Frontal cortex (tissue), 4 donors: Measurements from ENCODE around the gene SF3B1. TPM values are rescaled to one million over a fixed set of nuclear protein-coding genes. Genes with fewer than 3 reads are reported as not detected.
"Not testable (repeated sequence)": the region's sequence is repeated elsewhere in the genome, so short reads cannot be mapped to it uniquely, and the experiment has no call there.

Experiments
- DNase-seq, 2 donors: peaks; one replicate each; pipeline ENCODE4 v3.0.0; 2012; ENCODE audit warnings: low spot score in 2 of 2
- FAIRE-seq: peaks from 2 replicates; lab custom pipeline; 2012; peaks lifted over from hg19 to GRCh38; lab: Jason Lieb, UNC
- total RNA-seq: library from RNA; depleted of rRNA; stranded (reverse); fragments of >200 nt; gene quantifications from one replicate; pipeline ENCODE4 v1.2.3, GENCODE V29; 2014
- donor health status: control.
- donor health status: control.
- donor health status: control.

Gene SF3B1
- total RNA-seq, 1 donor from 2014 or later: 250 TPM

- FAIRE-seq (no peak), DNase-seq (no peak)
Measured at GRCh38 chr2:197383825-197384224, 51.0 kb downstream of the SF3B1 start.

DNA sequence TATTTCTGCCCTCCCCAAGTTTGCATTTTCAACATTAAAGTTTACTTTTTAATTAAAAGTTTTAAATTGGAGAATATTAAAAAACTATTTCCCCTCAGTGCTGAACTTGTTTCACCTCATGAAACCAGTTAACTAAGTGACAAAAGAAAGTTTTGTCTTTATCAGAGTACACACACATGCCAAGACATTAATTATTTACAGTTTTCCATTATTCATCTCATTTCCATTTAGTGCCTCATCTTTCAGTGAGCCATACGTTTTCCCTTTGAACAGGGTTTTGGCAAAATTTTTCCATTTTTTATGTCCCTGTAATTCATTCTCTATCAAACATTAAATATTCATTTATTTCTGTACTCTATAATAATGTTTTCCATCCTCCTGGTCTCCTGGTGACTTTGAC lies 53.2 kb downstream of the SF3B1 start:
- DNase-seq: no peak
- FAIRE-seq: no peak

- not testable (repeated sequence) for FAIRE-seq
Measured at GRCh38 chr2:197379918-197380309, 54.9 kb downstream of the SF3B1 start.

DNA sequence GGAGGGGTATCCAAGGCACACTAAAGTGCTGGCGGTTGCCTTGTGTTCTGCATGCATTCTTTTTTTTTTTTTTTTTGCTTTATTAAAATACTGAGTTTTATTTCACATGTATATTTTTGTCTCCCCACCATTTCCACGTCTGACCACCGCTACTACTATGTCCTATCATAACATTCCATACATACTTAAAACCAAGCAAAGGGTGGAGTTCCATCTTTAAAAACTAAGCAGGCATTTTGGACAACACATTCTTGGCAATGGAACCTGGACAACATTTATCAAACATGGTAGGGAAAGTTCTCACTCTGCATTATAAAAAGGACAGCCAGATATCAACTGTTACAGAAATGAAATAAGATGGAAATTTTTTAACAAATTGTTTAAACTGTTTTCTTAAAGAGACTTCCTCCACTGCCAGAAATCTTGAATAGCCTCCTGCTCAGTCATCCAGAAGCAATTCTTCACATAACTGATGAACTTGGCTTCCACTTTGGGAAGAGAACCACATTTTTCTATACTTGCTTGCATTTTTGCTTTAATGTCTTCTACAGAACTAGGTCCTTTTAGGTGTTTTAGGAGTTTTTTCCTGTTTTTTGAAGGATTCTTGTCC lies 55.4 kb downstream of the SF3B1 start:
- DNase-seq, FAIRE-seq: not testable (repeated sequence)

More at GRCh38 chr2:197379918-197380309, 54.9 kb downstream of the SF3B1 start:
- DNase-seq: not testable (repeated sequence)

- DNase-seq (peak; percentile 49 to 65), FAIRE-seq (no peak)
Measured at GRCh38 chr2:197378494-197379307, 56.1 kb downstream of the SF3B1 start.

GRCh38 chr2:197378086-197378485 lies 56.7 kb downstream of the SF3B1 start:
- FAIRE-seq: no peak
- DNase-seq: no peak

DNA sequence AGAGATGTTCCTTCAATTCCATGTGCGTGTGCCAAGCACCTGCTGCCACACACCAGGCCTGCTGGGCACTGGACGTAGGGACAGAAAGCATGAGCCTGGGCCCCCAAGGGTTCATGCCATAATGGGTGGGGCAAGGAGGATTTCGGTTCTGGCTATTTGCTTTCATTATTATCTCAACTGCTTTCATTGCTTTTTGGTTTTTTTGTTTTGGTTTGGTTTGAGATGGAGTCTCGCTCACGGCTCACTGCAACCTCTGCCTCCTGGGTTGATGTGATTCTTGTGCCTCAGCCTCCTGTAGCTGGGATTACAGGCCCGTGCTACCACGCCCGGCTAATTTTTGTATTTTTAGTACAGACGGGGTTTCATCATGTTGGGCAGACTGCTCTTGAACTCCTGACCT lies 57.2 kb downstream of the SF3B1 start:
- DNase-seq: no peak
- FAIRE-seq: no peak

GRCh38 chr2:197372592-197372991 lies 62.2 kb downstream of the SF3B1 start:
- FAIRE-seq (no peak), DNase-seq (no peak)

DNA sequence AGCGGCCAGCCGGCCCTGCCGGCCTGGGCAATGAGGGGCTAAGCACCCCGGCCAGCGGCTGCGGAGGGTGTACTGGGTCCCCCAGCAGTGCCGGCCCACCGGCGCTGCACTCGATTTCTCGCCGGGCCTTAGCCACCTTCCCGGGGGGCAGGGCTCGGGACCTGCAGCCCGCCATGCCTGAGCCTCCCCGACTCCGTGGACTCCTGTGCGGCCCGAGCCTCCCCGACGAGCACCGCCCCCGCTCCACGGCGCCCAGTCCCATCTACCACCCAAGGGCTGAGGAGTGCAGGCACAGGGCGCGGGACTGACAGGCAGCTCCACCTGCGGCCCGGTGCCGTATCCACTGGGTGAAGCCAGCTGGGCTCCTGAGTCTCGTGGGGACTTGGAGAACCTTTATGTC lies 64.2 kb downstream of the SF3B1 start:
- FAIRE-seq, DNase-seq: not testable (repeated sequence)

DNA sequence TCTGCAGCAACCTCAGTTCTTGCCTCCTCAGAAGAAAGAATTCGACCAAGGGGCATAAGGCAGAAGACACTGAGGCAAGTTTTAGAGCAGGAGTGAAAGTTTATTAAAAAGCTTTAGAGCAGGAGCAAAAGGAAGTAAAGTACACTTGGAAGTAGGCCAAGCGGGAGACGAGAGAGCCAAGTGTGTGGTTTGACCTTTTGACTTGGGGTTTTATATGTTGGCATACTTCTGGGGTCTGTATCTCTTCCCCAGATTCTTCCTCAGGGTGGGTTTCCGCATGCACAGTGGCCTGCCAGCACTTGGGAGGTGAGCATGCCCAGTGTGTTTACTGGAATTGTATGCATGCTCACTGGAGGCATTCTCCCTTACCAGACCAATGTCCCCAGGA lies 64.9 kb downstream of the SF3B1 start:
- FAIRE-seq: no peak
- no peak for DNase-seq

DNA sequence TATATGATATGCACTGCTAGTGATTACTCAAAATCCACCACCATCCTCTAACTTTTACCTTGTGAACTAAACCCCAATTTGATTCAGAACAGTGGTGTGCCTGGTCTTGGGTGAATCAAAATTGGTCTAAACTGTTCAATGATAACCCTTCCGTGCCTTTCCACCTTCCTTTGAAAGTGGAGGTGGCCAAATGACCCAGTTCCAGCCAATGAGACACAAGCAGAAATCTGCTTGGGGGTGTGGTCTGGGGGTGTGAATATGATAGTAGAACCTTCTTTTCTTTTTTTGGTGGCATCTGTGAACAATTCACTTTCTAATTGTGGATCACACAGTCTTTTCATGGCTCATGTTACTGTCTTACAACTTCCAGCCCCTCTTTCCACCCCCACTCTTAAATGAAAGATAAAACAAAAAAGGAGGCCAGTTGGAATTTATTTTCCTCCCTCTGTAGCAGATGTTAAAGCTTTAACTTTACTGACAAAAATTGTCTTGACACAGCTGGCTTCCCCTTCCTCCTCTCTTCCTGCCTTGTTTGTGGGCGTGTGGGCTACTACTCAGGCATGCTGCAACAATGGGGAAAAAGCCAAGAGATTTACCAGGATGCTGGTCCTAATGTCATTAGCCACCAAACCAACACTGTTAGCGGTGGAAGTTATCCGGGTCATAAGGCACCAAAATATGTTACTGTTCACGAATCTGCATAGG lies 65.4 kb downstream of the SF3B1 start:
- no peak for FAIRE-seq

GRCh38 chr2:197368412-197368811 lies 66.4 kb downstream of the SF3B1 start:
- DNase-seq (no peak), FAIRE-seq (no peak)

More for the DNA sequence above, 65.4 kb downstream of the SF3B1 start:
- no peak for DNase-seq

DNA sequence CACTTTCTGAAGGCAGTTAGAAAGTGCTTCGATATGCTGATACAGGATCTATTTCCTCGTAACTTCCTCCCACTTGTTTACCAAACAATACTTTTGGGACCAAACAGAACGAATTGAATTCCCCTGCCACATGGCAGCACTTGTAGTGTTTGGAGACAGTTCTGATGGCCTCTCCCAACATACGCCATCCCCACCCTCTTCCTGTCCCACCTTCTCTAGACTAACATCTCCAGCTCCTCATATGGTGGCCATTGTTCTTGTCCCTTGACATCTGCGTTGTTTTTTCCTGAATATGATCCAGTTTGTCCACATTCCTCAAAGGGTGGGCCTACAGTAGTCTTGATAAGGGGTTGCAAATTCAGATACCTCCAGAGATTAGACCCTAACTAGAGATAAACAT lies 70.8 kb downstream of the SF3B1 start:
- DNase-seq (no peak), FAIRE-seq (no peak)

- no peak for DNase-seq
- no peak for FAIRE-seq
Measured at GRCh38 chr2:197360744-197361156, 74.1 kb downstream of the SF3B1 start.

DNA sequence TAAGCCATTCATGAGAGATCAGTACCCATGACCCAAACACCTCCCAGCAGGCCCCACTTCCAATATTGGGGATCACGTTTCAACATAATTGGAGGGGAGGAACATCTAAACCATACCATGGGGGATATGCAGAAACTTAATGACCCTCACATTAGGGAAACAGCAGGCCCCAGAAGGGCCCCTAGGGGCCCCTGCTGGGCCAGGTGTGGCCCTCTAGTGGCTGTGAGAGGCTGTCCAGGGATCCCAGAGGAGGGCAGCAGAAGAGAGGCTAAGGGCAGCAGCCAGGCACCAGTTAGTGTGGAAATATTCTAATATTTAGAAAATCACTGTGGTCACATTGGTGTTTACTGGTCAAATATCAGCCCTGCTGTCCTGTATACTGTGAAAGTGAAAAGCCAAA lies 75.0 kb downstream of the SF3B1 start:
- DNase-seq: no peak
- FAIRE-seq: no peak

- FAIRE-seq: no peak
- no peak for DNase-seq
Measured at GRCh38 chr2:197358931-197359330, 75.9 kb downstream of the SF3B1 start.

DNA sequence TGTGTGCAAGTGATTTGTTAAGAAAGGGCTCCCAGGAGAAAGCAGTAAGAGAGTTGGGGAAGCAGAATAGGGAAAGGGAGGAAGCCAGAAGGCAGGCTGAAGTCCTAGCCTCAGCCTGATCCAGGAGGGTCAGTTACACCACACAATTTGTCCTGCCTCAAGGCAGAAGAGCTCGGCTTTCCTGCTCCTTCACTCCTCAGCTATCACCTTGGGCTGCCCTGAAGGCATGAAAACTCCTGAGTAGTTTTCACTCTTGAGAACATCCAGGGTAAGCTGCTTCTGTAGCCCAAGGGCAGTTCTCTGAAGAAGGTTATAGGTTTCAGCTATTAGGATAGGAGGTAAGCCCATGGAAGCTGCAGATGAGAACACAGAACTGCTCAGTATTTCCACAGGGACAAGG lies 76.8 kb downstream of the SF3B1 start:
- DNase-seq (no peak), FAIRE-seq (no peak)

DNA sequence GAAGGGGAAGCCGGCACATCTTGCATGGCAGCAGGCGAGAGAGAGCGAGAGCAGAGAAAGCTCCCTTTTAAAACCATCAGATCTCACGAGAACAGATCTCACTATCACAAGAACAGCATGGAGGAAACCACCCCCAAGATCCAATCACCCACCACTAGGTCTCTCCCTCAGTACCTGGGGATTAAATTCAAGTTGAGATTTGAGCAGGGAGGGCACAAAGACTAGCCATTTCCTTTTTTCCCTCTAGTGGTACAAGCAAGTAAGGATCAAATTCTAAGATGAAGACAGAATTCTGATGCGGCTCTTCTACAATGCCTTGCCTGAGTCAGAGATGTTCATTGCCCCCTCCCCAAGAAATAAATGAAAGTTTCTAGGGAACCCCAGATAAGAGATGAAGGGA lies 78.7 kb downstream of the SF3B1 start:
- DNase-seq: peak in 1 of 2 donors; percentile 16
- no peak for FAIRE-seq

GRCh38 chr2:197354169-197354558 lies 80.7 kb downstream of the SF3B1 start:
- DNase-seq: no peak
- FAIRE-seq: no peak

GRCh38 chr2:197353393-197354168 lies 81.2 kb downstream of the SF3B1 start:
- FAIRE-seq (peak; percentile 53), DNase-seq (no peak)
